ENCODE measurements around the gene PCBD2.

PCBD2 gene

DNA sequence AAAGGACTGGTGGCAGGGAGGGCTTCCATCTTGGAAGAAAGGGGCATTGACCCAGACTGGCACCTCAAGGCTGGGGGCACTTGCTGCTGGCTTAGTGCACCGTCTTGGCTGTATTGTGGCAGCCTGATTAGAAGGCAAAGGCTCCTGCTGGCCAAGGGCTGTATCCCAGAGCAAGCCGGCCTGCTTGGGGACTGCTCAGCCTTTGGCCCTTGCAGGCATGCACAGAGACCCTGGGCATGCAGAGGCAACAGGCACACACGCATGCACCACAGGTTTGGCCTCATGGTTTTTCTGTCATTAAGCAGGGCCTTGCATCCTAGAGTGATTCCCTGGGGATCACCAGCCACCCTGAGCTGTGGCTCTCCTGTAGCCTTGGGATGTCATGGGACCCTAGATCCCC is 100.1 kb downstream of the PCBD2 start:
- no peak for DNase-seq (ENCODE audit: low spot score in 2 of 2)
- H3K4me3 Mint-ChIP-seq = no peak overlapping the region
- no peaks in the 10 kb centered on the region for H3K36me3 Mint-ChIP-seq (ENCODE audit: insufficient read depth)
- H3K4me1 Mint-ChIP-seq = no peaks in the 10 kb centered on the region
- H3K9me3 Mint-ChIP-seq = no peaks in the 10 kb centered on the region
- no peak overlapping the region for H3K27ac Mint-ChIP-seq (ENCODE audit: low read depth)
- ATAC-seq (replicated peaks; ENCODE audit: extremely low read depth, poor library complexity, severe bottlenecking) = no peak
- H3K27me3 Mint-ChIP-seq = no peaks in the 10 kb centered on the region

DNA sequence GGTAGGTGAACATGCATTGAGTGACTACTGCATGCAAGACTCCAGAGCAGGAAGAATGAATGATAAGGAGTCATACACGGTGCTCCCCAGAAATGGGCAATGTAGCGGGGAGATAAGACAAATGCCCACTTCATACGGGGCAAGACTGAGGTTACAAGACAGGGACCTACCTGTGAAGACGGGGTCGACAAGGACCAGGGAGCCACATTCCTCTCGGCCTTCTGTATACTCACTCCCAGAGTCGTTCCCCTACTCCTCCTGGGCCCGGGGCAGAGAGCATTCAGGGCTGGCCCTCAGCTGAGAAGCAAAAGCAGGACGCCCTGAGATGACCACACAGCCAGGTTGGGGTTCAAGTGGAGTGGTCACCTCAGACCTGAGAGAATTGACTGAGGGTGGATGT is 102.4 kb downstream of the PCBD2 start:
- H3K27me3 Mint-ChIP-seq = no peaks in the 10 kb centered on the region
- no peak overlapping the region for H3K4me3 Mint-ChIP-seq
- DNase-seq (ENCODE audit: low spot score in 2 of 2) = no peak
- ATAC-seq (replicated peaks; ENCODE audit: extremely low read depth, poor library complexity, severe bottlenecking) = no peak
- H3K36me3 Mint-ChIP-seq (ENCODE audit: insufficient read depth) = no peaks in the 10 kb centered on the region
- H3K4me1 Mint-ChIP-seq = no peaks in the 10 kb centered on the region
- H3K27ac Mint-ChIP-seq (ENCODE audit: low read depth) = no peak overlapping the region
- no peaks in the 10 kb centered on the region for H3K9me3 Mint-ChIP-seq

DNA sequence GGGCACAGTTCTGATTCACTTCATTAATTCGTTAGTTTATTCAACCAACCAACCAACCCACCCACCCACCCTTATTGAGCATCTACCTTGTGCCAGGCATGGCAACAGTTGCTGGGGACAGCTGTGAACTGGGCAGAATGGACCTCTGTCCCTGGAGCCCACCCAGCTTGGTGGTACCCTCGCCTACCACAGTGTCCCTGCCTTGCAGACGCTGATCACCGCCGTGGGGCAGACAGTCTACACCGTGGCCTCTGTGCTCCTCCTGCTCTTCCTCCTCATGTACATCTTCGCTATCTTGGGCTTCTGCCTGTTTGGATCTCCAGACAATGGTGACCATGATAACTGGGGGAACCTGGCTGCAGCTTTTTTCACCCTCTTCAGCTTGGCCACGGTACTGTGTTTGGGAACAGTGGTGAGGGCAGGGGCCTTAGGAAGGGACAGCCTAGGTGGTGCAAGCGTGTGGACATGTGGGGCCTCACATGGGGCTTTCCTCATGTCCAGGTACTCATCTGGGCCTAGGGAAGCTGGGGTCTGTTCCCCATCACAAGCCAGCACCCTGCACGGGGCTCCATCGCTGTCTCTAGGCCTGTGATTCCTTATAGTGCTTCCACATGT is 102.9 kb downstream of the PCBD2 start:
- H3K4me3 Mint-ChIP-seq = no peak overlapping the region
- H3K27me3 Mint-ChIP-seq = no peaks in the 10 kb centered on the region
- no peaks in the 10 kb centered on the region for H3K36me3 Mint-ChIP-seq (ENCODE audit: insufficient read depth)
- ATAC-seq (replicated peaks; ENCODE audit: extremely low read depth, poor library complexity, severe bottlenecking) (no peak), DNase-seq (ENCODE audit: low spot score in 2 of 2) (no peak)
- peaks cover 4% of the 10 kb centered on the region for H3K4me1 Mint-ChIP-seq
- H3K27ac Mint-ChIP-seq (ENCODE audit: low read depth) = no peak overlapping the region
- no peaks in the 10 kb centered on the region for H3K9me3 Mint-ChIP-seq

DNA sequence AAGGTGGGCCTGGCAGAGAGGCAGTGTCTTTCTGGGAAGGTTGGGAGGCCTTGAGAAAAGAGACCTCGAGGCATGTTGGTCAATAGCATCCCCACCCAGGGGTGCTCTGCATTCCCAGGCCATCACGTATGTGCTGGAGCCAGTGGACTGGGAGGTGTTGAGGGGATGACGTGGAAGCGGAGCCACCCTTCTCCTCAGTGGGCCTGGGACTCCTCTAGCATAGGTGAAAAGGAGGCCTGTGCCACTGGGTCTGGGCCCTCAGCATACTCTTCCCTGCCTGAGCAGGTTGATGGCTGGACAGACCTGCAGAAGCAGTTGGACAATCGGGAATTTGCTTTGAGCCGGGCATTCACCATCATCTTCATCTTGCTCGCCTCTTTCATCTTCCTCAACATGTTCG is 103.6 kb downstream of the PCBD2 start:
- ATAC-seq (replicated peaks; ENCODE audit: extremely low read depth, poor library complexity, severe bottlenecking) (no peak), DNase-seq (ENCODE audit: low spot score in 2 of 2) (no peak)
- H3K4me3 Mint-ChIP-seq = no peak overlapping the region
- no peaks in the 10 kb centered on the region for H3K27me3 Mint-ChIP-seq
- no peak overlapping the region for H3K27ac Mint-ChIP-seq (ENCODE audit: low read depth)
- peaks cover 5% of the 10 kb centered on the region for H3K4me1 Mint-ChIP-seq
- H3K36me3 Mint-ChIP-seq (ENCODE audit: insufficient read depth) = no peaks in the 10 kb centered on the region
- no peaks in the 10 kb centered on the region for H3K9me3 Mint-ChIP-seq

DNA sequence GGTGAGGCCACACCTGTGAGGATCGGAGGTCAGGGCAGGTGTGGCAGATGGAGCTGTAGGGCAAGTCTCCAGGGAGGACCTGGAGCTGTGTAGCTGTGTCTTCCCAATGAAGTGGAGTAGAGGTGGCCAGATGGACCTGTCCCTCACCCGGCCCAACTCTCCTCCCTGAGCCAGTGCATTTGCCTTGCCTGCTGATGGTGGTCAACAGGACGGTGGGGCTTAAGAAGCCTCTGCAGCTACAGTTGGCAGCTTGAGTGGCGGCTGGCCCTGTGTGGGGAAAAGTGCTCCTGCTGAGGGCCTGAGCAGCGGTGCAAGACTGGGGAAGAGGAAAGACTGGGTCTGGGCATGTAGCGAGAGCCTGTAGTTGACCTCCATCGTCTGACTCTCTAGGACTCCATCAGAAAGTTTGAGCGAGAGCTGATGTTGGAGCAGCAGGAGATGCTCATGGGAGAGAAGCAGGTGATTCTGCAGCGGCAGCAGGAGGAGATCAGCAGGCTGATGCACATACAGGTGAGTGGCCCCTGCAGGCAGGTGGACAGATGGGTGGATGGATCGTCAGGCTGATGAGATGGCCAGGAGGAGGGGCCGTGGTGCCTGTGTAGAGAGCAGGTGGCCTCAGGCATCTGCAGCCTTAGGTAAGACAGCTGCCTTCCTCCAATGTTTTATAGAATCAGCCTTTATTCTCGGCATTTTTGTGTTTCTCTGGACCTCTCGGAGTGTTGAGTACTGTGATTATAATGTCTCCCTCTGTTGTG is 104.2 kb downstream of the PCBD2 start:
- no peaks in the 10 kb centered on the region for H3K27me3 Mint-ChIP-seq
- H3K27ac Mint-ChIP-seq (ENCODE audit: low read depth) = no peak overlapping the region
- DNase-seq (ENCODE audit: low spot score in 2 of 2) (no peak), ATAC-seq (replicated peaks; ENCODE audit: extremely low read depth, poor library complexity, severe bottlenecking) (no peak)
- no peaks in the 10 kb centered on the region for H3K9me3 Mint-ChIP-seq
- H3K4me1 Mint-ChIP-seq = peaks cover 5% of the 10 kb centered on the region
- no peak overlapping the region for H3K4me3 Mint-ChIP-seq
- peaks cover 1% of the 10 kb centered on the region for H3K36me3 Mint-ChIP-seq (ENCODE audit: insufficient read depth)

DNA sequence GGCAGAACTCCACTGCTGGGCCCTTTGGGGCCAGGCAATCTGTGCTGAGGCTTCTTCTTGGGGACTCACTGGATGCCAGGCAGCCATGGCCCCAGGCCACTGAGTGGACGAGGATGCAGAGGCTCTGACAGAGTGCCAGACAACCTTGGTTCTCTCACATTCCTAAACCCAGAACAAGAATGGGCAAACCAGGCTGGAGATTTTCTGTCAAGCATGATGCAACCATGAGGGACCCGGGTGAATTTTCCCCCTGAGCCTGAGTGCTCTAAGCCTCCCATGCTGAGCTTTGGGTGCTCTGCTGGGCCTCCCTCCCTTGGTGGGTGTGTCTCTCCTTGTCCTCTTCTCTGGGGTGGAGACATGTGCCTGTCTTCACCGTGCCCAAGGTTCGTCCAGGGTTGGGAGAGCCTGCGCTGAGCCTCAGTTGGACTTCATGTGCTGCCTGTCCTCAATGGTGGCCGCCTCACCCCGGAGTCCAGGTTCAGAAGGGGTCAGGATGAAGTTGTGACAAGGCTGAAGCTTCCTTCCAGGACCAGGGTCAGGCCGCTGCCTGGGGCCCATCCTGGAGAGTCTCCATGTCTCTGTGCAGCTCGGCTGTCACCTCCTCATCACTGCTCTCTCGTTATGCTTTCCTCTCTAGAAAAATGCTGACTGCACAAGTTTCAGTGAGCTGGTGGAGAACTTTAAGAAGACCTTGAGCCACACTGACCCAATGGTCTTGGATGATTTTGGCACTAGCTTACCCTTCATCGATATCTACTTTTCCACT is 105.0 kb downstream of the PCBD2 start:
- Mint-ChIP-seq H3K4me3 (no peak overlapping the region), H3K27ac (ENCODE audit: low read depth) (no peak overlapping the region), H3K27me3 (no peaks in the 10 kb centered on the region), H3K36me3 (ENCODE audit: insufficient read depth) (peaks cover 1% of the 10 kb centered on the region), H3K9me3 (no peaks in the 10 kb centered on the region), H3K4me1 (peaks cover 5% of the 10 kb centered on the region)
- DNase-seq (ENCODE audit: low spot score in 2 of 2) (no peak), ATAC-seq (replicated peaks; ENCODE audit: extremely low read depth, poor library complexity, severe bottlenecking) (no peak)

DNA sequence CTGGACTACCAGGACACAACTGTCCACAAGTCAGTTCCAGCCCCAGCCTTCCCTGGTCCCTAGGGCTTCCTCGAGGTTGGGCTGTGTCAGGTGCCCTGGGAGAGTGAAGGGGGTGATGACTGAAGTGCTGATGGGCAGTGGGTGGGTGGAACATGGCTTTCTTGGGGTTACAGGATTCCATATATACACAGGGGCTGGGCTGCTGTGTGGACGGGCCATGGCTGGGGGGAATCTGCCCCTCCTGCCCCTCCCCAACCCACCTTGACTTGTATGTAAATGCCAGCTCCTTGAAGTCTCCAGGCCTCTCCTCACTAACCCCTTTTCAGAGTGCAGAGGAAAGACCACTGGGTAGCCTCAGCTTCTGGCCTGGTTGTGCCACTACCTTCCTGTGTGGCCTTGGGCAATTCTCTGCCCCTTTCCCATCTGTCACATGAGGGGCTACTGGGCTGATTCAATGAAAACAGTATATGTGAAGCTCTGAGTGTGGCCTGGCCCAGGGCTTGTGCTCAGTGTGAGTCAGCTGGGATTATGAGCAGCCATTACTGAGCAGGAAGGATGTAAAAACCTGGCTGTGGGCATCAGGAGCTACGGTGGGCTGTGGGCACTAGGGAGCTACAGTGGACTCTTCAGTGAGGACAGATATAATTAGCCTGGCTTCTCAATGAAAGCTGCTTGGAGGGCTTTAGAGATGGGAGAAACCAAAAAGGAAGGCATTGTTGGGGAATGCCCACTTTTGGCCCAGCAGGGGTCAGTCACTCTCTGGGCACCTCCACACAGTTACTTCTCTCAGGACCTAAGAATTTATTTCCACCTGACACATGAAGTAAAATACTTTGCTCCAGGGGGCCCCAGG is 105.8 kb downstream of the PCBD2 start:
- DNase-seq (ENCODE audit: low spot score in 2 of 2) = no peak
- Mint-ChIP-seq H3K27ac (ENCODE audit: low read depth) (no peak overlapping the region), H3K4me3 (no peak overlapping the region), H3K4me1 (peaks cover 5% of the 10 kb centered on the region), H3K9me3 (no peaks in the 10 kb centered on the region), H3K27me3 (no peaks in the 10 kb centered on the region), H3K36me3 (ENCODE audit: insufficient read depth) (peaks cover 1% of the 10 kb centered on the region)
- ATAC-seq (replicated peaks; ENCODE audit: extremely low read depth, poor library complexity, severe bottlenecking) = no peak

DNA sequence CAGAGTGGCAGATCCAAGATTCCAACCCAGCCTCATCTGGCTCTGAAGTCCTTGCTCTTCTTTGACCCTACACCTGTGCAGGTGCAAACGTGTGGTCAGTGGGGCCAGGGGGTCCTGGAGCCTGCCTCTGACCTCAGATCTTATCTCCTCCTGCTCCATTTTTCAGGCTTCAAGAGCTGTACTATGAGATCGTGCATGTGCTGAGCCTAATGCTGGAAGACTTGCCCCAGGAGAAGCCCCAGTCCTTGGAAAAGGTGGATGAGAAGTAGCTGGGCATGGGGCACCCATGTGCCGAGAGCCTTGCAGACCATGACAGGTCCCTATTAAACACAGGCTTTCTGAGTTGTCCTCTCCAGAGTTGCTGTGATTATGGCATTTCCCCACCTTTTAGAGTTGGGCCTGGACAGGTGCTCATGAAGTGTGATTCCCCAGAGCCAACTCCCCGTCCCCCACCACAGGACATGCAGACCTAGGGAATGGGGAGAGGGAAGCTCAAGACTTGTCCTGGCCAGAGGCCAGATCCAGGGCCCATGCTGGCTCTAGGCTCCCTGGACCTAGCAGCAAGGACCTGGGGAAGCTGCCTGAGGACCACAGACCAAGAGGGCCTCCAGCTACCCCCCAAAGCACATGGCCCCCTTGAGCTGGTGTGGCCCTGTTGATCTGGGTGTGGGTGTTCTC is 106.6 kb downstream of the PCBD2 start:
- ATAC-seq (replicated peaks; ENCODE audit: extremely low read depth, poor library complexity, severe bottlenecking) (no peak), DNase-seq (ENCODE audit: low spot score in 2 of 2) (no peak)
- no peak overlapping the region for H3K27ac Mint-ChIP-seq (ENCODE audit: low read depth)

DNA sequence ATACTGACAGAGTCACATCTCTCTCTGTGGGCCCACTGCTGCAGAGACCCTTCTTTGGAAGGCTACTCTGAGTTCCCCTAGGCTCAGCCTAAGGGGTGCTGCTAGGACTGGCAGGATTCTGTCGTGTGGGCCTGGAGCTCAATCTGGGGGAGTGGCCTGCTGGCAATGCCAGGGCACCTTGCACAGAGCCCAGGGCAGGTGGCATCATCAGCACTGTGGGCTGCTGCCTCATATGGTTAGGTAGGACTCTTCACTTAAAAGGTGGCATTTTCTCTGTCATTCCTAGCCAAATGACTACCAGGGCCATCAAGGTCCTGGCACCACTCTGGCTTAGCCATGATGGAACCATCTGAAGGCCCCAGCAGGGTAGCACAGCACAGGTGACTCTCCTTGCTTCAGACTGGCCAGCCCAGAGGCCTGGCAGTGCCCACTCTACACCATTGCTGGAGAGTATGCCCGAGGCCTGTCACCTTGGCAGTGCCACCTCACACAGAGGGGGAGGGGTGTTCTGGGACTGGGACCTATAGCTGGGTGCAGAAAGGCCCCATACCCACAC is 107.2 kb downstream of the PCBD2 start:
- H3K9me3 Mint-ChIP-seq = no peaks in the 10 kb centered on the region

More for the DNA sequence above, 106.6 kb downstream of the PCBD2 start:
- peaks cover 5% of the 10 kb centered on the region for H3K4me1 Mint-ChIP-seq
- no peak overlapping the region for H3K4me3 Mint-ChIP-seq
- no peaks in the 10 kb centered on the region for H3K27me3 Mint-ChIP-seq
- no peaks in the 10 kb centered on the region for H3K9me3 Mint-ChIP-seq
- peaks cover 1% of the 10 kb centered on the region for H3K36me3 Mint-ChIP-seq (ENCODE audit: insufficient read depth)

More for the DNA sequence above, 107.2 kb downstream of the PCBD2 start:
- H3K27me3 Mint-ChIP-seq = no peaks in the 10 kb centered on the region
- H3K36me3 Mint-ChIP-seq (ENCODE audit: insufficient read depth) = peaks cover 1% of the 10 kb centered on the region
- no peak for ATAC-seq (replicated peaks; ENCODE audit: extremely low read depth, poor library complexity, severe bottlenecking)
- no peak overlapping the region for H3K4me3 Mint-ChIP-seq
- no peak overlapping the region for H3K27ac Mint-ChIP-seq (ENCODE audit: low read depth)
- H3K4me1 Mint-ChIP-seq = peaks cover 5% of the 10 kb centered on the region
- no peak for DNase-seq (ENCODE audit: low spot score in 2 of 2)
